ENCODE measurements around the gene LGR5. TPM values are rescaled to one million over a fixed set of nuclear protein-coding genes. Genes with fewer than 3 reads are reported as not detected.

Gene LGR5
- total RNA-seq, 1 donor from 2014 or later, result 0.32 TPM

DNA sequence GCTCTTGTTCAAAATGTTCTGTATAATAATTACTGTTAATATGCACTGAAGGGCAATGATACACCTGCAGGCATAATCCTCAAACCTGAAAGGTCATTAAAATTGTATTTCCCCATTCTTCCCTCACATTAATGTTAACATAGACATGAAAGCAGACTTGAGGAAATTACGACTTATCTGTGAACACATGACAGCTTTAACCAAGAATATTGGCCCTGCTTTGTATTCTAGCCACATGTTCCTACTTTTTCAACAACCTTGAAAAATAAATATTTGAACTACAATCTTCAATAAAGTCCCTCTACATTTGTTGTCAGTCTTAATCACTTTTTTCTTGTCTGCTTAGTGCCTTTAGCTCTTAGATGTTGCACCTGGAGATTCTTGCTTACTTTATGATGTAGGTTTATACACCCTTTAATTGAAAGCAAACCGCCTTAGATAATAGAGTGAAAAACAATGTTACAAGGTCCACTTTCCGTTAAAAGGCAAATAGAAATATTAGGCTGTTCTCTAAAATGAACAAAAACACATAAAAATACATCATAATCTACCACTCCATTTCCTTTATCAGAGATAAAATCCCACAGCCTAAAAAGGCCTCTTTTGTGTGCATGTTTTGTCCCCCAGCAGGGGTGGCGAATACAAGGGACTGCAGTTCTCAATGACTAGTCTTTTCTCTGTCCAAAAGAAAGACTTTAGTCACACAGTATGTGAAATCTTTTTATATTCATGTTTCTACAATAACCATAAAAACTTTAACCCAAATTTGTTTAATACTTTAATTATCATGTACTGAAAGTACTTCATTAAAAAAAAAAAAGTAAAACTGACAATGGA, 168.1 kb downstream of the LGR5 start:
- Histone ChIP-seq H3K9me3 (ENCODE audit: insufficient read depth, low read depth, low read length) (no peaks in the 10 kb centered on the region), H3K79me2 (ENCODE audit: insufficient read depth, low read length) (no peaks in the 10 kb centered on the region), H3K4me1 (ENCODE audit: insufficient read depth, low read length) (no peaks in the 10 kb centered on the region), H3K27ac (ENCODE audit: low read depth, low read length) (no peak overlapping the region), H3K36me3 (ENCODE audit: insufficient read depth, low read length) (peaks cover 66% of the 10 kb centered on the region), H4K20me1 (ENCODE audit: insufficient read depth, low read length) (peaks cover 4% of the 10 kb centered on the region), H3K9ac (ENCODE audit: low read length) (no peak overlapping the region), H2AFZ (ENCODE audit: low read depth, low read length) (no peak overlapping the region), H3K4me2 (ENCODE audit: low read length) (no peak overlapping the region), H3K4me3 (ENCODE audit: insufficient read depth, low read depth, low read length) (no peak overlapping the region), H3K27me3 (ENCODE audit: insufficient read depth, low read length) (no peaks in the 10 kb centered on the region)
- Mint-ChIP-seq H3K4me1 (ENCODE audit: low read depth, unreplicated experiment) (no peaks in the 10 kb centered on the region), H3K27me3 (ENCODE audit: low read depth, unreplicated experiment) (no peaks in the 10 kb centered on the region), H3K9me3 (ENCODE audit: unreplicated experiment) (no peaks in the 10 kb centered on the region), H3K36me3 (ENCODE audit: low read depth, unreplicated experiment) (peaks cover 10% of the 10 kb centered on the region), H3K4me3 (ENCODE audit: unreplicated experiment) (no peak overlapping the region), H3K27ac (ENCODE audit: unreplicated experiment) (no peak overlapping the region)
- TF ChIP-seq EZH2 (IDR thresholded peaks at IDR 0.05; ENCODE audit: insufficient read depth, low read length), result no peak
- TF ChIP-seq, protein P1, sequence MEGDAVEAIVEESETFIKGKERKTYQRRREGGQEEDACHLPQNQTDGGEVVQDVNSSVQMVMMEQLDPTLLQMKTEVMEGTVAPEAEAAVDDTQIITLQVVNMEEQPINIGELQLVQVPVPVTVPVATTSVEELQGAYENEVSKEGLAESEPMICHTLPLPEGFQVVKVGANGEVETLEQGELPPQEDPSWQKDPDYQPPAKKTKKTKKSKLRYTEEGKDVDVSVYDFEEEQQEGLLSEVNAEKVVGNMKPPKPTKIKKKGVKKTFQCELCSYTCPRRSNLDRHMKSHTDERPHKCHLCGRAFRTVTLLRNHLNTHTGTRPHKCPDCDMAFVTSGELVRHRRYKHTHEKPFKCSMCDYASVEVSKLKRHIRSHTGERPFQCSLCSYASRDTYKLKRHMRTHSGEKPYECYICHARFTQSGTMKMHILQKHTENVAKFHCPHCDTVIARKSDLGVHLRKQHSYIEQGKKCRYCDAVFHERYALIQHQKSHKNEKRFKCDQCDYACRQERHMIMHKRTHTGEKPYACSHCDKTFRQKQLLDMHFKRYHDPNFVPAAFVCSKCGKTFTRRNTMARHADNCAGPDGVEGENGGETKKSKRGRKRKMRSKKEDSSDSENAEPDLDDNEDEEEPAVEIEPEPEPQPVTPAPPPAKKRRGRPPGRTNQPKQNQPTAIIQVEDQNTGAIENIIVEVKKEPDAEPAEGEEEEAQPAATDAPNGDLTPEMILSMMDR (IDR thresholded peaks at IDR 0.05; ENCODE audit: insufficient read depth, low read depth, low read length), result no peak
- DNase-seq (ENCODE audit: low read depth) (no peak), FAIRE-seq (peak; percentile 23)

DNA sequence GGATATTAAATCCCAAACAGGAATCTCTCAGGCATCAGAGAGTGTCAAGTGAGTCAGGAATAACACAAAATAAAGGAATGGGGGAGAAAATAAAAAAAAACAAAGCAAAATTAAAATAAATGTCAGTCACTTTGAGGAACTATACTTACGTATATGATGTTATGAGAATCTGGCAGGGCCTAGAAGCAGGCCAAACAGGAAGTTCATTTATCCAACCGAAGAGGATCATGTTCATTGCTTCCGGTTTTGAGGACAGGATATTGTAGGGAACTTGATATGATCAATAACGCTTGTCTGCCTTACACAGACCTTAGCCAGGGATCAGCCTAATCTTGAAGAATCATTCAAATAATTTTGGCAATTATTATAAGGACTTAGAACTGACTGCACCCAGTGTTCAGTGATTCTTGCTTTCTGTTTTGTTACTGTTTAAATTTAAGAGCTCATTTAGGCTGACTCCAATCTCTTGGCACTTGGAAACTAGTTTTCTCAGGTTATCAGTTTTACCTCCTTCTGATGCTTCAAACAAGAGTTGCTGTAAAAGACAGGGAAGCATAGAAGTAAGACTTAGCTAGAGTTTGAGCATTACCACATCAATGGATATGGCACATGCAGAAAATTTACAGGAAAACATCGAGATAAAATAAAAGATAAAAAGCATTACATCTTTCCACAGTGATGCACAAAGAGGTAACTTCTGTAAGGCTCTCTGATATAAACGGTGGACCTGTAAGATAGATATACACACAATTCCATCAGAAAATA, 170.6 kb downstream of the LGR5 start:
- H3K4me1 Mint-ChIP-seq (ENCODE audit: low read depth, unreplicated experiment), result no peaks in the 10 kb centered on the region
- Histone ChIP-seq H4K20me1 (ENCODE audit: insufficient read depth, low read length) (peaks cover 4% of the 10 kb centered on the region), H3K4me2 (ENCODE audit: low read length) (no peak overlapping the region), H3K9ac (ENCODE audit: low read length) (no peak overlapping the region), H3K4me3 (ENCODE audit: insufficient read depth, low read depth, low read length) (no peak overlapping the region), H2AFZ (ENCODE audit: low read depth, low read length) (no peak overlapping the region), H3K36me3 (ENCODE audit: insufficient read depth, low read length) (peaks cover 80% of the 10 kb centered on the region), H3K9me3 (ENCODE audit: insufficient read depth, low read depth, low read length) (no peaks in the 10 kb centered on the region), H3K79me2 (ENCODE audit: insufficient read depth, low read length) (no peaks in the 10 kb centered on the region), H3K4me1 (ENCODE audit: insufficient read depth, low read length) (no peaks in the 10 kb centered on the region), H3K27me3 (ENCODE audit: insufficient read depth, low read length) (no peaks in the 10 kb centered on the region), H3K27ac (ENCODE audit: low read depth, low read length) (no peak overlapping the region)
- peaks cover 13% of the 10 kb centered on the region for H3K36me3 Mint-ChIP-seq (ENCODE audit: low read depth, unreplicated experiment)
- H3K9me3 Mint-ChIP-seq (ENCODE audit: unreplicated experiment), result no peaks in the 10 kb centered on the region
- FAIRE-seq (no peak), DNase-seq (ENCODE audit: low read depth) (no peak)
- TF ChIP-seq, protein P1 (IDR thresholded peaks at IDR 0.05; ENCODE audit: insufficient read depth, low read depth, low read length), result no peak
- TF ChIP-seq EZH2 (IDR thresholded peaks at IDR 0.05; ENCODE audit: insufficient read depth, low read length), result no peak
- no peak overlapping the region for H3K27ac Mint-ChIP-seq (ENCODE audit: unreplicated experiment)
- no peaks in the 10 kb centered on the region for H3K27me3 Mint-ChIP-seq (ENCODE audit: low read depth, unreplicated experiment)
- H3K4me3 Mint-ChIP-seq (ENCODE audit: unreplicated experiment), result no peak overlapping the region
